OCI-LY7 (cell line): ENCODE data around the gene B3GNT5.

Source experiments
- CTCF ChIP-seq: fragments of 200-600 bp; sonication (generic); conservative IDR thresholded peaks from 2 replicates; pipeline ENCODE4 v1.5.1; 2014; ENCODE audit warnings: mild to moderate bottlenecking, antibody characterized with exemption, low read length, moderate library complexity, mixed read lengths
- EZH2phosphoT487 ChIP-seq: fragments of 200-600 bp; sonication (generic); IDR thresholded peaks from 2 replicates; pipeline ENCODE4 v1.6.1; 2018; ENCODE audit warnings: low read depth, borderline replicate concordance, mild to moderate bottlenecking, mixed run types, antibody characterized with exemption, low read length, moderate library complexity, mixed read lengths

DNA sequence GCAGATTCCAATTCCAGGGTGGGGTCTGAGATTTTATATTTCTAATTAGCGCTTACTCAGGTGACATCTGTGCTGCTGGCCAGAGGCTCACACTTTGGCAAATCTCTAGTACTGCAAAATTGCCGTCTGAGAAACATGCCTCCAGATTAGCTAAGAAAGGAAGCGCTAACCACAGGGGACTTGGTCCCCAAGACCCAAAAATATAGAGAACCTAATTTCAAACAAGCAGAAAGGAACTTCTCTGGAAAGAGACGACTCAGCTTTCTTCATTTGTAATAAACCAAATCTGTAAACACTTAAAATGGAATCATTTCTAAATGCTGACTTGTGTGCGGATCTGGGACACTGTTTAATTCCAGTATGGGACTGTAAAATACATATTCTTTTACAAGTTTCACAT is 55.7 kb downstream of the B3GNT5 start:
- TF ChIP-seq CTCF (no peak), EZH2phosphoT487 (no peak)
